ENCODE measurements around the gene ALG10B.
"Not testable (repeated sequence)": the region's sequence is repeated elsewhere in the genome, so short reads cannot be mapped to it uniquely, and the experiment has no call there.

Gene ALG10B, protein sequence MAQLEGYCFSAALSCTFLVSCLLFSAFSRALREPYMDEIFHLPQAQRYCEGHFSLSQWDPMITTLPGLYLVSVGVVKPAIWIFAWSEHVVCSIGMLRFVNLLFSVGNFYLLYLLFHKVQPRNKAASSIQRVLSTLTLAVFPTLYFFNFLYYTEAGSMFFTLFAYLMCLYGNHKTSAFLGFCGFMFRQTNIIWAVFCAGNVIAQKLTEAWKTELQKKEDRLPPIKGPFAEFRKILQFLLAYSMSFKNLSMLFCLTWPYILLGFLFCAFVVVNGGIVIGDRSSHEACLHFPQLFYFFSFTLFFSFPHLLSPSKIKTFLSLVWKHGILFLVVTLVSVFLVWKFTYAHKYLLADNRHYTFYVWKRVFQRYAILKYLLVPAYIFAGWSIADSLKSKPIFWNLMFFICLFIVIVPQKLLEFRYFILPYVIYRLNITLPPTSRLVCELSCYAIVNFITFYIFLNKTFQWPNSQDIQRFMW

DNA sequence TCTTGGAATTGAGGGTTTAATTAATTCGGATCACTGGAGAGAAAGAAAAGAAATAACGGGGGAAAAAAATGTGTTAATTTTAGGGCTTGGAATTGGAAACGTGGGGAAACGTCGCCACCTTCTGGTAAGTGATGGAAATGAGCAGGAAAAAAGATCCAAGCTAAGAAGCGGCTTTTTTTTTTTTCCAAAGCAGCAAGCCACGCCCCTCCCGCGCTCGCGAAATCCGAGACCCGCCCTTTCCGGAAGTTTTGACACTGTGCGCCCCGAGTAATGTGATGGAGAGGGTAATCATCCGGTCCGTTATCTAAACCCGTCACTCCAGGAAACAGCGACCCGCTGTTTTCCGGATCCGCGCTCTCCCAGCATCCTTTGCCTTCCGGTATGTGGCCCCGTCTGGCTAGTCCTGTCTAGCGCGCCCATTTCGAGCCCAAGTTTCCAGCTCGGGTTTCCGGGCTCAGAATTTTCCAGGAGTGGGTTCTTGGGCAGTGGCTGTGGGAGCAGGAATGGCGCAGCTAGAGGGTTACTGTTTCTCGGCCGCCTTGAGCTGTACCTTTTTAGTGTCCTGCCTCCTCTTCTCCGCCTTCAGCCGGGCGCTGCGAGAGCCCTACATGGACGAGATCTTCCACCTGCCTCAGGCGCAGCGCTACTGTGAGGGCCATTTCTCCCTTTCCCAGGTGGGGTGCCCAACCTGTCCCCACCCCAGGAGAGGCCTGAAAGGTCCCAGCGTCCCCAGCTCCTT, at the start of gene ALG10B:
Gene ALG10B (plus strand): TSS at position 384 of the 739 bp plus-strand sequence. CDS start 120 bp downstream, at position 504.
- peak; percentile 87 for DNase-seq (ENCODE audit: low read depth)

DNA sequence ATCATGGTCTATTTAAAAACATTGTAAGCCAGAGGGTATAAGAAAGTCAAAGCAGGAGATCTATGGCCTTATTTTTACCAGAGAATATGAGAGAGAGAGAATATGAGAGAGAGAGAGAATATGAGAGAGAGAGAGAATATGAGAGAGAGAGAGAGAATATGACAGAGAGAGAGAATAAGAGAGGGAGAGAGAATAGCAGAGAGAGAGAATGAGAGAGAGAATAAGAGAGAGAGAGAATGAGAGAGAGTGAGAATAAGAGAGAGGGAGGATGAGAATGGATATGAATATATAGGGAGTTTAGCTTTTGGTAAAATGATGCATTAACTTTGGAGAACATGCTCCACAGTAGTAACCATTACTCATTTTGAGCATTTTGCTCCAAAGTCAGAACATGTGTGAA, 48.0 kb upstream of the ALG10B start:
- DNase-seq (ENCODE audit: low read depth) = no peak

DNA sequence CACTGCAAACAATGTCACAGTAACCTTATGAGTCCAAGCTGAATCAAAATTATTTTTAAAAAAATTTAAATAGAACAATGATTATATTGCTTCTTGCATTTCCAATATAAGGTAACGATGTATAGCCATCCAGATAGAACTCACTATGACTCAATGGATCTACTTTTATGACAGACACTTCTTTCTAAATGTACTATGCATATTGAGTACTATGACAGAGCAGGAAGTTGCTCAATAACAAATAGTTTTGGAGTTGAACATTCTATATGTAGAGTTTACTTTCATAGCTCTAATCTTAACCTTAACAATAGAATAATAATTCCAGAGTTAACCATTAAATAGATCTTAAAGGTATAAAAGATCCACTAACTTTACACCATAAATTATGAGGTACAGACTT, 46.7 kb upstream of the ALG10B start:
- DNase-seq (ENCODE audit: low read depth) = no peak

DNA sequence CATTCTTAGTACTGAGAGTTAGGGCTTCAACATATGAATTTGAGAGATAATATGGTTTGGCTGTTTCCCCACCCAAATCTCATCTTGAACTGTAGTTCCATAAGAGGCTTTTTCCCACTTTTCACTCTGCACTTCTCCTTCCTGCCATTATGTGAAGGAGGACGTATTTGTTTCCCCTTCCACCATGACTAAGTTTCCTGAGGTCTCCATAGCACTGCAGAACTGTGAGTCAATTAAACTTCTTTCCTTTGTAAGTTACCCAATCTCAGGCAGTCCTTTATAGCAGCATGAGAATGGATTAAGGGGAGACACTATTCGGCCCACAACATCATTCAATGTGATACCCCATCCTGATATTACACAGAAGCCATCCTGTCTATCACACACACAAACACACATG, 36.8 kb upstream of the ALG10B start:
- no peak for DNase-seq (ENCODE audit: low read depth)

DNA sequence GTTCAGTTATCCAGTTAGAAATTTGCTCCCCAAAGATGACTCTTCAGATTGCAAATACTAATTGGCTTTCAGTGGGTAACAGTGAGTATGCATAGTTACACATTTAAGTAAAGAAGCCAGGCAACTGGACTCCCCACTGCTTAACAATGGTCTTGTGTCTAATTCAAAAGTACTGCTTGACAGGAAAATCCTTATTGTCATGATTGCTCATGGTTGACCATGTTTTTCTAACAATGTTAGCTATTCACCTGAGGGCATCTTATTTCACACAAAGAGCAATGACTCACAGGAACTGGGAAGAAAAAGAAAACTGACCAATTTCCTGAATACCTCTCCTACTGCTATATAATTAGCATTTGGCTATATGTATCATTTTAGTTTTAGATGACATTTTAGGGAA, 33.7 kb upstream of the ALG10B start:
- DNase-seq (ENCODE audit: low read depth) = no peak

DNA sequence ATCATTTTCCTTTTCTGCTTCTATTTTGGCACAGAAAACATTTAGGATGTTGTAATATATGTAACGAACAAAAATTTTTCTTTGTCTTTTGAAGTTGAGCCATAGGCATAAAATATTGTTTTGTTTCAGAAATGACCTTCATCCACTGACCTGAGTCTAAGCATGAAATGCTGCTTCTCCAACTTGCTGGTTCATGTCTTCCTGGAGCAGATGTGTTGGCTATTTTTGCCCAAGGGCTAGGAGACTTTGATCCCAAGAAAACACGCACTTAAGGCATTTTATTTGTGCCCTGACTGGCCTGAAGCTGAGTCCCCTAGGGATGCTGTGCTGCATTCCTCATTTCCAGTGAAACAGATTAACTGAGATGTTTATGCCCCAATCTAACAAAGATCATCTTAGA, 27.2 kb upstream of the ALG10B start:
- DNase-seq (ENCODE audit: low read depth) = no peak

DNA sequence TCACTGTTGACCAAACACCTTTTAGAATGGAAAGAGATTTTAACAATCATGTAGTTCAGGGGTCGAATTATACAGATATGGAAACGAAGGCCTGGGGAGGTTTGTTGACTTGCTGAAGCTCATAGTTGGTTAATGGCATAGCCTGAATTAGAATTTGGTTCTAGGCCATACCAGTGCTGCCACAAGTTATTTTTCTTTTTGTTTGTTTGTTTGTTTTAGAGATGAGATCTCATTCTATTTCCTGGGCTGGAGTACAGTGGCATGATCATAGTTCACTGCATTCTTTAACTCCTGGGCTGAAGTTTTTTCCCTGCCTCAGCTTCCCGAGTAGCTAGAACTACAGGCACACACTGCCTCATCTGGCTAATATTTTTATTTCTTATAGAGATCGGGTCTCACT, 25.4 kb upstream of the ALG10B start:
- DNase-seq (ENCODE audit: low read depth) = no peak

DNA sequence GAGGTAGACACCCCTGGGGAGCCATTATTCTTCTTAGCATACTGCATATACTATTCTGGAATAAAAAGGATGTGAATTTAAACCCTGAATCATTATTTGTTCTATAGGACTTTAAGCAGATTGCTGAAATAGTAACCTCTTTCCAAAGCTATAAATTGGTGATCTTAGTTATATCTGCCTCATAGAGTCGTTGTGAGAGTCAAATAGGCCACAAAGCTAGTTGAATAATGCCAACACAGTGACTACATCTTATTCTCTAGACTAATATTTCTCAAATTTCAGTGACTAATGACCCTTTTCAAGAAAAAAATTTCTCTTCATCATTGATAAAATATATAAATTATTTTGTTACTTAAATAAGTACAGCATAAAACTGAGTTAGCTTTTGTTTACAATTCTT, 13.6 kb upstream of the ALG10B start:
- DNase-seq (ENCODE audit: low read depth) = not testable (repeated sequence)

DNA sequence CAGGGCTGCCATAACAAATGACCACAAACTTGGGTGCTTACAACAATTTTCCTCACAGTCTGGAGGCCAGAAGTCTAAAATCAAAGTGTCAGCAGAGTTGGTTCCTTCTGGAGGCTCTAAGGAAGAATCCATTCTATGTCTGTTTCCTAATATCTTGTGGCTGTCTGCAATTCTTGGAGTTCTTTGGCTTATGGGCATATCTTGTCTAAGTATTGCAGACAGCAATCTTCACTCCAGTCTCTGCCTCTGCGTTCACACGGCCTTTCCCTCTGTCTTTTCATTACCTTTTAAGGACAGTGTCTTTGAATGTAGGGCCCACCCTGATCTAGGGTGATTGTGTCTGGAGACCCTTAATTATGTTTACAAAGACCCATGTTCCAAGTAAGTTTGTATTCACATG, 5.4 kb downstream of the ALG10B start:
- DNase-seq (ENCODE audit: low read depth) = not testable (repeated sequence)

DNA sequence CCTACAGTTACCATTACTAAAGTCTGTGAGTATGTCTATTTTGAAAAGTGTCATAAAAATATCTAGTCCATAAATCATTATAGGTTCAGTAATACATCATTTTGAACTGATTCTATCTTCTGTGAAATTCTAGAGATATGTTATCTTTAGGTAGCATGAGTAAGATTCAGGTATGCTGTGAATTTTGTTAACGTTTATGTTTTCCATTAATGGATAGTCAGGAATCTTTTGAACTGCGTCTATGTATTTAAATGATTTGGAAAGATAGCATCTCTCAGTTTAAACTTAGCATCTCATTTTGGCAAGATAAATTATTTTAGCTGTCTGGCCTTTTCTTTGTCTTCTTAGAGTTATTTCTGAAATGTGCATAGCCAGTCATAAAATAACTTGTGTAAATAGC, 8.3 kb downstream of the ALG10B start:
- DNase-seq (ENCODE audit: low read depth) = no peak

DNA sequence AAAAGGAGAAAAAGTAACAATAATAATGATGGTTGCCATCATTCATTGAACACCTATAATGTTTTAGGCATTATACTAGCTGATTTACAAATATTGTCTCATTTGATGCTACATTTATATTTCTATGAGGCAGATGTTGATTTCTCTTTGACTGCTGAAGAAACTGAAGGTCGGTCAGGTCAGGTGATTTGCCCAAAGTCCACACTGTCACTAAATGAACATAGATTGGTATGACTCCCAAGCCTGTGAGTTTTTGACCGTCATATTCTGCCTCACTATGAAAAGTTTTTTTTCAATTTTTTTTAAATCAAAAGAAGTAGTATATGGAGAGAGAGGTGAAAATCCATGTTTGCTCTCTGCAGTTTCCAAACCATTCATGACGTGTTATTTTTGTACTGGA, 10.8 kb downstream of the ALG10B start:
- DNase-seq (ENCODE audit: low read depth) = no peak

DNA sequence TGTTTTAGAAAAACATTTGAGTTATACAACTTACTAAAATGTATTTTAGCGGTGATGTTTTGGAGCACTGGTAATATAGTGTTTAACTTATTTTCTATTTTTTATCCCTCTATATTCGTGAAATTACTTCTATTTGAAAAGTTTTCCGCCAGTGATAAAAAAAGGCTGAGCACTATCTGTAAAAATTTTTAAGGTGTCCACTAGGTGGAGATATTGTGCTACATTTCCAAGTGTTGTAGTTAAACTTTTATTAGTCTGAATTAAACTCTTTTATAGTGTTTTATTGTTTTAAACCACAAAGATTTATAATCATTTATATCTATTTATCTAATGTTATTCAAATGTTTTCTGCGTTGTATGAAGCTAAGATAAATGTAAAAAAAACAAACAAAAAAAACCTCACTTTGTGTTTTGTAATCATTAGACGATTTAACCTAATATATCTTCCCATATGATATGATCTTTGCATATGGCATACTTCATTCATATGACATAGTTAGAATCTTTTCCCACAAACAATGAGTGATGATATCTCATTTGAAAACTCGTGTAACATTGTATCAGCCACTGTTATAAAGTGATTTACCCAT, 11.8 kb downstream of the ALG10B start:
- no peak for DNase-seq (ENCODE audit: low read depth)

DNA sequence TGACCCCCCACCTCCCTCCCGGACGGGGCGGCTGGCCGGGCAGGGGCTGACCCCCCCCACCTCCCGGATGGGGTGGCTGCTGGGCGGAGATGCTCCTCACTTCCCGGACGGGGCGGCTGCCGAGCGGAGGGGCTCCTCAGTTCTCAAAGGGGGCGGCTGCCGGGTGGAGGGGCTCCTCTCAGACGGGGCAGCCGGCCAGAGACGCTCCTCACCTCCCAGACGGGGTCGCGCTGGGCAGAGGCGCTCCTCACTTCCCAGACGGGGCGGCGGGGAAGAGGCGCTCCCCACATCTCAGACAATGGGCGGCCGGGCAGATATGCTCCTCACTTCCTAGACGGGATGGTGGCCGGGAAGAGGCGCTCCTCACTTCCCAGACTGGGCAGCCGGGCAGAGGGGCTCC, 13.8 kb downstream of the ALG10B start:
- DNase-seq (ENCODE audit: low read depth) = not testable (repeated sequence)

DNA sequence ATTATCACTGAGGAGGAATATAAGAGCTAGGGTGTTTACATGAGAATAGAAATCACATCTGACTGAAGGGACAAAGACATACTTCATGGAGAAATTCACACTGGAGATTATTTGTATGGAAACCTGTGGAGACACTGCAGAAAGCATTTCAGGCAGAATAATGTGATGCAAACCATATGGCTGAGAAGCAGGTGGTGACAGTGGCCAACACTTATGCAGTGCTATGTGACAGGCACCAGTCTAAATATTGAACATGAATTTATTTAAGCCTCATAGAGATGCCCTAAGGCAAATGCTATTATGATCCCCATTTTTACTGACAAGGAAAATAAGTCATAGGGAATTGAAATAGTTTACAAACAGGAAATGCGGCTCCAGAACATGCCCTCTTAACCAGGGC, 16.2 kb downstream of the ALG10B start:
- DNase-seq (ENCODE audit: low read depth) = no peak

DNA sequence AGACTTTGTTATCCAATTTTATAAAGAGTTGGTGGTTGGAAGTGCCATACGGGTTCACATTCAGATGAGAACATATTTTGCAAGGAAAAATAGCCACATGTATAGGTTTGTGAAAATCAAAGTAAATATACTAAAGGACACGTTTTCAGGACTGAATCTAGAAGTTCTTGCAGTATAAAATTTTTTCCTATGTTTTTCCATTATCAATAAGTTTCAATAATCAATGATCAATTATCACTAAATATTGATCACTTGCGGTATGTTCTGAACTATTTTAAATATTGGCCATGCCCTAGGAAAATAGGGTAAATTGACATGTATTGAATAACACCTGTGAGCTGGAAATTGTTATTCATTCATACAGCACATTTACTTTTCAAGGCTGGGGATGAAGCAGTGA, 25.9 kb downstream of the ALG10B start:
- DNase-seq (ENCODE audit: low read depth) = no peak

DNA sequence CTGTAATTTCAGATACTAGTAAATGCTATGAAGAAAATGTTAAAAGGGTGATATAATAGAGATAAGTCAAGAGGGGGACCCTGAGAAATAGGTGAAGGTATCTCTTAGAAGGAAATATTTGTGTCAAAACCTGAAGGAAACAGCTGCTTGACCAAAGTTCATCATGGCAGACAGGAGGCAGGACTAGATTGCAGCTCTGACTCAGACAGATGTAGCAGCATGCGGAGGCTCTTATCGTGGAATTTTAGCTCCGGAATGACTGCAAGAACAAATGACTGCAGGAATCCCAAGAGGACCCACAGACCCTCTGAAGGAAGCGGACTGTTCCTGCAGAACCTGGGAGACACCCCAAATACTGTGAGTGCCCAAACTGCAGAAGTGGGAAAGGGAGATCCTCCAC, 26.7 kb downstream of the ALG10B start:
- not testable (repeated sequence) for DNase-seq (ENCODE audit: low read depth)

DNA sequence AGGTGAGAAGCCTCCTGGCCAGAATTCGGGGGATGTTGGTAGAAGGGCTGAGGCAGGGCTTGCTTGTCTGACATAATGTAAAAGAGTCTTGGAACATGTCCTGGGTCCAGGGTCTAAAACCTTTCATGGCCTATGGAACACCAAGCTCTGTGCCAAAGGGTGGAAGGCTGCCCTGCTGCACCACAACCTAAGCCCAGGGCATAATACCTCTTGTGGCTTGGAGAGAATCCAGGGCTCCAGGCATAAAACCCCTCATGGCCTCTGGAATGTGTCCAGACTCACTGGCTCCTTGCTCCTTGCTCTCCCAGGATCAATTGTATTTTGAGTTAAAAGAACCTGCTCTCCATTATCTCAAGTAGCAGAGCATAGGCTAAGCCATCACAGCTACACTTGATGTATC, 27.3 kb downstream of the ALG10B start:
- not testable (repeated sequence) for DNase-seq (ENCODE audit: low read depth)

DNA sequence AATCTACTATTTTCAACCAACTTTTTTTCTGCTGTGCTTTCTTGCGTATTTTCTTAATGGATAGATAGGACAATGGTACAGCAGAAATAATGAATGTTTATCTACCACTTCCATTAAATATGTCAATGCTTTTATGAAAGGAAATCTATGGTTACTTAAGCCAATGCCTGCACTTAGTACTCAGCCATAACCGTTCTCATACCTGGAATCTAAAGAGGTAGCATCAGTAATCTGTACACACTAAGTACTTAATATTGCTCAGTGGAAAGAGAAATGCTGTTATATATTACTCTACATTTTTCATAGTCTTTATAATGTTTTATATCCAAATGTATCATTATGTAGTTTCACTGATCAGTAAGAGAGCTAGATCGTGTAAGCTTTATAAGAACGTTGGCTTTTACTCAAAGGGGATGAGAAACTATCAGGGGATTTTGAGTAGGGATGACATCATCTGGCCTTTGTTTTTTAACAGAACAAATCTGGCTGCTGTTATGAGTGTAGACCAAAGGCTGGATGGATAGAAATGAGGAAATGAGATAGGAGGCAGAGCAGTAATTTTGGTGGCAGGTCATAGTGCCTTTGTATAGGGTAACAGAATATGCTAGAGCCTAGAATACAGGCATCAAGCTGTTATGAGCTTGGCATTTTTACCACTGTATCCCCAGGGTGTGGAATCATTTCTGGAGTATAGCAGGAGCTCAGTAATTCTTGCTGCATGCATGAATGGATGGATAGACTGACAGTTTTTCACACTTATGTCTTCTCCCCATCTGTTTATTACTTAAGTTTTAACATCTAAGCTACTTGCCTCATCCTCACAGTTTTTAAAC, 34.0 kb downstream of the ALG10B start:
- no peak for DNase-seq (ENCODE audit: low read depth)

DNA sequence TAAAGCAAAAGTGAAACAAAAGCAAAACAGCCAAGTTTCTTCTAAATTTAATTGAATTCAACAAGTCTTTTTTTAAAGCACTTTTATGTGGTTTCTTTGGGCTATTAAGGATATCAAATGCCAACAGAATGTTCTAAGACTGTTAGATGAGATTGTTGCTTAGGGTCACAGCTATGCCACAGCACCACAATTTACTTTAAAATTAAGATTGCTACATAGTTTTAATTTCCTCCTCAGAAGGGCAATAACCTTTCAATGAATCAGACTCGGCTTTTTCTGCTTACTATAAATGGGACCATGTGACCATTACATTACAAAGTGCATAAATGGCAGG, 34.6 kb downstream of the ALG10B start:
- DNase-seq (ENCODE audit: low read depth) = not testable (repeated sequence)

DNA sequence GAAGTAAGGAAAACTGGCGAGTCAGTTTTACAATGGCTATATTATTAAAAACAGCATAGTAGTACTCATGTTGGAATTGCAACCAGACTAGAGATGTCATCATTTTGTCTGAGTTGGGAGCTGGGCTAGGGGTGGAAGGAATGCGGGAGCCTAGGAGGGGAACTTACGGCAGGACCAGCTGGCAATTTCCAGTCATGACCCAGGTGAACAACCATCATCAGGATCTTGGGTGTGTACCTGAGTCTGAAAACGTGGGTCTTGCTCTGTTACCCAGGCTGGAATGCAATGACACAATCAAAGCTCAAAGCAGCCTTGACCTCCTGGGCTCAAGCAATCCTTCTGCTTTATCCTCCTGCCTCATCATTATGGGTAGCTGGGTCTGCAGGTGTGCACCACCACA, 50.9 kb downstream of the ALG10B start:
- DNase-seq (ENCODE audit: low read depth) = no peak

DNA sequence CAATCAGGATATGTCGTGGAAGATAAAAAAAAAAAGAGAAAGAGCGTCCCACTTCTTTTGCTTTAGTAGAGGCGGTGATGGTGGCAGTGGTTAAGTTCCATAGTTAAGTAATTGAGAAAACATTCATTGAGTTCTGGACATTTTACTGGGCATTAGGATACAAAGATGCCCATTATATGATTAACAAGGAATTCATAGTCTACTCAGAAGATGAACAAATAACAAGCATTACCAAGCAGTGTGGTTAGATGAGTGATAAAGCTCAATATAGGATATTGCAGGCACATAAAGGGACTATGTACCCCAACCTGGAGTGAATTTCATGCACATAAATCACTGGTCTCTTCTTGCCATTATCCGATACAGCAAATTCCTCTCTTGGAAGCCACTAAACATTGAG, 53.7 kb downstream of the ALG10B start:
- no peak for DNase-seq (ENCODE audit: low read depth)

DNA sequence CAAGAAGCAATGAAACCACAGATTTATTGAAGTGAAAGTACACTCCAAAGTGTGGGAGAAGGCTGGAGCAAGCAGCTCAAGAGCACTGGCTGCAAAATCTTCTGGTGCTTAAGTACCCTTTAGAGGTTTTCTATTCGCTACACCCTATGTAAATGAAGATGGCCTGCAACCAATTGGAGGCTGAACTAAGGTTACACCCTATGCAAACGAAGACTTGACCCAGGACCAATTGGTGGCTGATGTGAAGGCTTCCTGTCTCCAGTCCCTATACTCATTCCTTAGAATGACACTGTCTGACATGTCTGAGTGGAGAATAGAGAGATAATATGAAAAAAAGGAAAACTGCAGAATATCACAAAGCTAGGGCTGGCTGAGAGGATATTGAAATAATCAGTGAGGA, 57.2 kb downstream of the ALG10B start:
- no peak for DNase-seq (ENCODE audit: low read depth)
